Keratinocyte (primary cell): ENCODE data around the gene THEM4. TPM values are rescaled to one million over a fixed set of nuclear protein-coding genes. Genes with fewer than 3 reads are reported as not detected.

ENCODE experiments used
- DNase-seq: peaks from one replicate; pipeline ENCODE4 v3.0.0-alpha.2; 2011; ENCODE audit warnings: low read depth, missing footprints, low spot score
- FAIRE-seq: peaks from 2 replicates; lab custom pipeline; 2011; peaks lifted over from hg19 to GRCh38; lab: Jason Lieb, UNC
- H2AFZ ChIP-seq: 2 replicates; pipeline ENCODE4 v1.6.0; 2012; ENCODE audit warnings: low read length, control low read depth, inconsistent platforms; ENCODE audit not compliant: control insufficient read depth
- H3K27ac ChIP-seq: 2 replicates; pipeline ENCODE4 v1.5.1; 2011; ENCODE audit warnings: low read length; ENCODE audit not compliant: control insufficient read depth, insufficient read depth
- H3K27me3 ChIP-seq: 3 replicates; pipeline ENCODE4 v1.6.0; 2011; ENCODE audit warnings: low read length; ENCODE audit not compliant: control insufficient read depth, insufficient read depth; ENCODE audit errors: extremely low read depth
- H3K36me3 ChIP-seq, 2 experiments: 2 replicates in 1 of 2; 3 replicates in 1 of 2; pipeline ENCODE4 v1.5.1; 2011; ENCODE audit warnings: low read length in 2 of 2, mild to moderate bottlenecking in 1 of 2; ENCODE audit not compliant: control insufficient read depth in 2 of 2, insufficient read depth in 2 of 2; ENCODE audit errors: extremely low read depth in 1 of 2
- H3K4me1 ChIP-seq: 3 replicates; pipeline ENCODE4 v1.5.1; 2011; ENCODE audit warnings: low read length; ENCODE audit not compliant: control insufficient read depth, insufficient read depth; ENCODE audit errors: extremely low read depth
- H3K4me2 ChIP-seq: 3 replicates; pipeline ENCODE4 v1.6.0; 2011; ENCODE audit warnings: low read depth, low read length; ENCODE audit not compliant: control insufficient read depth, insufficient read depth; ENCODE audit errors: extremely low read depth
- H3K4me3 ChIP-seq, 3 experiments: fragments of 200-600 bp in 1 of 3; sonication (generic) in 1 of 3; 2 replicates in 2 of 3; 3 replicates in 1 of 3; pipeline ENCODE4 v1.5.1; 2011 to 2016; ENCODE audit warnings: low read length in 3 of 3, mild to moderate bottlenecking in 3 of 3, control low read depth in 2 of 3, inconsistent platforms in 1 of 3, low read depth in 1 of 3, mixed read lengths in 1 of 3, mixed run types in 1 of 3, moderate library complexity in 1 of 3; ENCODE audit not compliant: control insufficient read depth in 2 of 3, insufficient read depth in 2 of 3; ENCODE audit errors: extremely low read depth in 1 of 3
- H3K79me2 ChIP-seq: 2 replicates; pipeline ENCODE4 v1.6.0; 2012; ENCODE audit warnings: low read length; ENCODE audit not compliant: control insufficient read depth, insufficient read depth
- H3K9ac ChIP-seq: 3 replicates; pipeline ENCODE4 v1.6.0; 2011; ENCODE audit warnings: low read length; ENCODE audit not compliant: control insufficient read depth, insufficient read depth; ENCODE audit errors: extremely low read depth
- H3K9me1 ChIP-seq: 3 replicates; pipeline ENCODE4 v1.6.0; 2011; ENCODE audit warnings: low read length; ENCODE audit not compliant: control insufficient read depth, insufficient read depth; ENCODE audit errors: extremely low read depth
- H3K9me3 ChIP-seq: 2 replicates; pipeline ENCODE4 v1.5.1; 2012; ENCODE audit warnings: low read depth, low read length; ENCODE audit not compliant: control insufficient read depth
- H4K20me1 ChIP-seq: 3 replicates; pipeline ENCODE4 v1.6.0; 2011; ENCODE audit warnings: low read length; ENCODE audit not compliant: control insufficient read depth, insufficient read depth; ENCODE audit errors: extremely low read depth
- EZH2 ChIP-seq: IDR thresholded peaks from one replicate; pipeline ENCODE4 v1.6.1; 2012; ENCODE audit warnings: inconsistent platforms, mild to moderate bottlenecking, low read length, moderate library complexity
- dilution Hi-C: fragments of 300-500 bp; cut with MboI; formaldehyde crosslinking; loops from one replicate; pipeline ENCODE4 v1.7.0; 2020; ENCODE audit warnings: low sequenced_read_pairs; ENCODE audit not compliant: extremely low pct_ligation_motif_present
- polyA plus RNA-seq, 5 experiments: library from polyadenylated mRNA; depleted of rRNA in 3 of 5; stranded (reverse) in 3 of 5; stranded (forward) in 1 of 5; unstranded in 1 of 5; fragments of >200 nt; gene quantifications; 1 replicate in 1 of 5; 2 replicates in 3 of 5; 3 replicates in 1 of 5; pipeline versions ENCODE4 v1.2.1 to v1.2.3, GENCODE V29; 2011 to 2012; ENCODE audit warnings: missing spikeins in 2 of 5, low read depth in 1 of 5, low replicate concordance in 1 of 5
- TF ChIP-seq, protein P1 (sequence below), 3 experiments: IDR thresholded peaks in 1 of 3; conservative IDR thresholded peaks in 1 of 3; optimal IDR thresholded peaks in 1 of 3; 2 replicates in 2 of 3; 3 replicates in 1 of 3; pipeline versions ENCODE3 to v1.5.1; 2011; ENCODE audit warnings: low read length in 3 of 3, mild to moderate bottlenecking in 3 of 3, moderate library complexity in 2 of 3, control low read depth in 1 of 3, inconsistent platforms in 1 of 3; ENCODE audit not compliant: insufficient read depth in 2 of 3; ENCODE audit errors: extremely low read depth in 1 of 3

Gene THEM4
- polyA plus RNA-seq, 1 donor (not counting 4 experiments of a cell fraction or from before 2014, with no cell fraction given): 23.3 TPM

DNA sequence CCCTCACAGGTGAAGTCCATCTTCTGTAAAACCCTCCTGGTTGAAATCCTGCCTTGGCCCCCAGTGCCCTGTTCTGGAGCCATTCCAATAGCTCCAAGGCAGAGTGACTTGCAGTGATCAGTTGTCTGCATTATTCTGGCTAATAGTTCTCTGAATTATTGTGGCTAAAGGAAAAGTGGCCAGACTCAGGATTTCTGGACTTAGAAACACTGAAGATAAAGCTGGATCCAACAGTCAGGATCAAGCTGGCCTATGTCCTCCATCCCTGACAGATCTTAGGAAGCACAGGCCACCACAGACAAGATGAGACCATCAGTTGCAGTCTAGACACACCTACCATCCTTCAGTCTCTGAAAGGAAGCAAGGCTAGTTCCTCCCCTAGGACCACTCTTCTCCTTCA is 68.9 kb downstream of the THEM4 start:
- Histone ChIP-seq H3K4me3 (peak overlapping the region; percentile 44 to 66 (median 60)), H3K36me3 (no peaks in the 10 kb centered on the region), H3K27ac (peak overlapping the region; percentile 83), H3K4me1 (peaks cover 31% of the 10 kb centered on the region), H3K79me2 (no peaks in the 10 kb centered on the region), H3K9me3 (no peaks in the 10 kb centered on the region), H3K9me1 (peaks cover 2% of the 10 kb centered on the region), H3K27me3 (no peaks in the 10 kb centered on the region), H3K4me2 (peak overlapping the region; percentile 84), H2AFZ (peak overlapping the region; percentile 62), H3K9ac (peak overlapping the region; percentile 80), H4K20me1 (no peaks in the 10 kb centered on the region)
- no peak for FAIRE-seq
- DNase-seq: no peak
- TF ChIP-seq EZH2: no peak
- TF ChIP-seq, protein P1, sequence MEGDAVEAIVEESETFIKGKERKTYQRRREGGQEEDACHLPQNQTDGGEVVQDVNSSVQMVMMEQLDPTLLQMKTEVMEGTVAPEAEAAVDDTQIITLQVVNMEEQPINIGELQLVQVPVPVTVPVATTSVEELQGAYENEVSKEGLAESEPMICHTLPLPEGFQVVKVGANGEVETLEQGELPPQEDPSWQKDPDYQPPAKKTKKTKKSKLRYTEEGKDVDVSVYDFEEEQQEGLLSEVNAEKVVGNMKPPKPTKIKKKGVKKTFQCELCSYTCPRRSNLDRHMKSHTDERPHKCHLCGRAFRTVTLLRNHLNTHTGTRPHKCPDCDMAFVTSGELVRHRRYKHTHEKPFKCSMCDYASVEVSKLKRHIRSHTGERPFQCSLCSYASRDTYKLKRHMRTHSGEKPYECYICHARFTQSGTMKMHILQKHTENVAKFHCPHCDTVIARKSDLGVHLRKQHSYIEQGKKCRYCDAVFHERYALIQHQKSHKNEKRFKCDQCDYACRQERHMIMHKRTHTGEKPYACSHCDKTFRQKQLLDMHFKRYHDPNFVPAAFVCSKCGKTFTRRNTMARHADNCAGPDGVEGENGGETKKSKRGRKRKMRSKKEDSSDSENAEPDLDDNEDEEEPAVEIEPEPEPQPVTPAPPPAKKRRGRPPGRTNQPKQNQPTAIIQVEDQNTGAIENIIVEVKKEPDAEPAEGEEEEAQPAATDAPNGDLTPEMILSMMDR (optimal IDR thresholded peaks at IDR 0.05 in 1 of 3, IDR thresholded peaks at IDR 0.05 in 1 of 3, conservative IDR thresholded peaks at IDR 0.05 in 1 of 3; ENCODE audit: extremely low read depth in 1 of 3, insufficient read depth in 2 of 3, low read length in 3 of 3): no peak
- dilution Hi-C loops: no loop called here

DNA sequence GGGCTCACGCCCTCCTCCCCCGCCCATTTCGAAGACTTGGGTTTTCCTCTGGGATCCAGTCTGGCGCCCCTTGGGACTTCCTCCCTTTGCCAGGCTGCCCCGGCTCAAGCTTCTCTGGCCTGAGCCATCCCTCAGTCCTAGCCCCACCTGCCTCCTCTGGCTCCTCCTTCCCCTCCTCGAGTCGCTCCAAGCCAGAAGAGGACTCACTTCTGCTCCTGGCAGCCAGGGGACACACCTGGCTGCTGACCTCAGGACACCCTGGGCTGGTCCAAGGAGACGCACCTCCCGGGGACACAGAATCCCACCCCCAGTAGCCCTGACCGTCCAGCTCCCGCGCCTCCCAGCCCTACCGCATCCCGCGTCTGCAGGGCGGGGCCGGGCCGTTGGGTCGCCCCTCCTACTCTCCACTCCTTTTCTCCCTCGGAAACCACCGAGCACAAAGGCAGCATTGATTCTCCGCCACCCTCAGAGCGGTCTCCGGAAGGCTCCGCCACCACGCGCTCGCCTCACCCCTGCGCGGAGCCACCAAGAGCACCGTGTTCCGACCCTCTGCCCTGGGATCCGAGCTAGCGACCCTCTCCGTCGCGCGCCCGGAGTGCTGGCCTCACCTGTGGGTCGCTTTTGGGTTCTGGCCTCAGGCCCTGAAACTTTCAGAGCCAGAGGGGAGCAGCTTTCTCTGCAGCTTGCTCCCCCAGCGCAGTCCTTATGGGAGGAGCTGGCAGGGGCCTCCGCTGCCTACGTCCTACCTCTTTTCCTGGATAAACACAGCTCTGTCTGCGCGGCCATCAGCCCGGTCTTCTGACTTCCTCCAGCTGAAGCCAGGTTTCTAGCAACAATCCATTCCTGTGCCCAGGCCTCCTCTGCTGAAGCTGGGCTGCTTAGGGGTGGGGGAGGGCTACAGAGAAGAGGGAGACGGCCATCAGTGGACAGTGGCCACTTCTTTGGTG is 69.6 kb downstream of the THEM4 start, which contains the start of gene C2CD4D:
Gene C2CD4D, minus strand, starts transcription at position 364 of the 947 bp plus-strand sequence. CDS start 831 bp downstream, outside the sequence.
- Histone ChIP-seq H3K4me3 (peak within 1 kb of the TSS; percentile 44 to 66 (median 60)), H3K79me2 (no peaks in the 10 kb centered on the region), H3K4me2 (peak within 1 kb of the TSS; percentile 84), H4K20me1 (no peaks in the 10 kb centered on the region), H3K4me1 (peaks cover 31% of the 10 kb centered on the region), H3K9me1 (peaks cover 2% of the 10 kb centered on the region), H2AFZ (peak within 1 kb of the TSS; percentile 92), H3K9me3 (no peaks in the 10 kb centered on the region), H3K27ac (peak within 1 kb of the TSS; percentile 83), H3K9ac (peak within 1 kb of the TSS; percentile 80), H3K27me3 (no peaks in the 10 kb centered on the region), H3K36me3 (no peaks in the 10 kb centered on the region)
- dilution Hi-C loops: no loop called here
- TF ChIP-seq, protein P1 (optimal IDR thresholded peaks at IDR 0.05 in 1 of 3, IDR thresholded peaks at IDR 0.05 in 1 of 3, conservative IDR thresholded peaks at IDR 0.05 in 1 of 3; ENCODE audit: extremely low read depth in 1 of 3, insufficient read depth in 2 of 3, low read length in 3 of 3): no peak
- no peak for TF ChIP-seq EZH2
- FAIRE-seq: peak; percentile 85
- no peak for DNase-seq
